ENCODE measurements around the gene FGF1.

Gene FGF1

DNA sequence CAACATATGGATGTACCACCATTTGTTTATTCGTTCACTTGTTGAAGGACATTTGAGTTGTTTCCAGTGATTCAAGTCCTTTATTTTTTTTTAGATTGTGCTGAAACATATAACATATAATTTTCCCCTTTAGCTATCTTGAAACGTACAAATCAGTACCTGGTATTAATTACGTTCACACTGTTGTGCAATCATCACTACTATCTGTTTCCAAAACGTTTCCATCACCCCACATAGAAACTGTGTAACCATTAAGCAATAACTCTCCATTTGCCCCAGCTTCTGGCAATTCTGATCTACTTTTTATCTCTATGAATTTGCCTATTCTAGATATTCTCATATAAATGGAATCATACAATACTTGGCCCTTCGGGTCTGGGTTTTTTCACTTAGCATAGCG, 116.0 kb downstream of the FGF1 start:
- FAIRE-seq, result no peak

- FAIRE-seq, result no peak
Measured at GRCh38 chr5:142568996-142569335, 116.9 kb downstream of the FGF1 start.

DNA sequence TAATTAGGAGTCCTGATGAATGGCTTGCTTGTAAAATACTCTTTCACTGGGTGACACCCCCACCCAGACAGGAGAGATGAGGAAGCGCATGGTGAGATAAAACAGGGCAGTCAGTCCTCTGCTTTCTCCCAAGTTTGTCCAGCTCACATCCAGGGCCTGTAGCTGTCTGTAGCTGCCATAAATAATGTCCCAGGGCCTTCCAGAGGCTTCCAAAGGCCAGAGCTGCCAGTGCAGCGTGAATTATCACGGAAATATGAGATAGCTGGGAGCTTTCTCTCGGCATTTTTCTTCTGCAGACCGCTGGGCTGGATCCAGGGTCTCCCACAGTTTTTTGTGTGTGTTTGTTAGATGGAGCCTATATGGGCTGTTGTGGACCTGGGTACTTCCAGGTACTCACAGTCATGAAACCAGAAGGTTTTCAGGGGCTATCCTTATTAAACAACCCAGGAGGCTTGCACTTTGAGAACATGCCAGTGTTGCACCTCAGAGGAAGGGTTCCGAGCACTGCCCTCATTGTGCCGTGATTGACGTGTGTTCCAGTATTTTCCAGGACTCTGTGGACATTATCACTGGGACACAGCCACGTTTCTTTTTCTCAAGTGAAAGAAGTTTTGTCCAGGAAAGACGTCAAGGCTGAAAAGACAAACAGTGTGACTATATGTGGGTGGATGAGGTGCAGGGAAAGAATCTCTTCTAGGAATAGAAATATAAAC, 117.5 kb downstream of the FGF1 start:
- FAIRE-seq, result no peak

GRCh38 chr5:142561486-142562097, 124.3 kb downstream of the FGF1 start:
- no peak for FAIRE-seq

DNA sequence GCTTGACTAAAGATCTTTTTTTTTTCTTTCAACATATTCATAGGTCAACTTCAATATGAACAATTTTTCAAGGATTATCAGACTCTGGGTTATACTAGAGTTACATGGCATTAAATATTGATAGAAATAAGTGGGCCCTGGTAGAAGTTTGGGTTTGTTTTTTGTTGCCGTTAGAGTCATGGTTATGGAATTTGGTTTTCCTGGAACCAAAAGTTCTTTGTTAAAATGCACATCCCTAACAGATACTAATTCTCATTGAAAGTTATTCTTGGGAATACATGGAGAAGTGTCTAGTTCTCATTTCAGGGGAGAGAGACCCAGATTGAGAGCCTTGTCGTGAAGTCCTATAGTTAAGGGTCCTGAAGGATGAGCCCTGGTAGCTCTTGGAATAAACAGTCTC, 124.9 kb downstream of the FGF1 start:
- FAIRE-seq, result no peak

DNA sequence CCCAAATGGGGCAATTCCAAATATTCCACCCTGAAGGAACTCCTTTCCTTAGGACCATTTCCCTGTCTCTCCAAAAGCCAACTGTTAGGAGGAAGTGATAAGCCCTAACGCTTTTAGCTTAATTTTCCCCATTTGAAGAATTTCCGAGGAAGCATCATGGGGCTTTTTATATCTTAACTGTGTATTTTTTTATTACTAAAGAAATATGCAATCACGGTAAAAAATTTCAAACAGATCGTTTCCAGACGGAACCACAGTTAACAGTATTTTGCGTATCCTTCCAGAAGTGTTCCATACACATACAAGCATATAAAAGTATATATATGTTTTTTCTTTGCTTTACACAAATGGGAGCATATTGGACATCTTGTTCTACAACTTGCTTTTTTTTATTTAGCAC, 133.8 kb downstream of the FGF1 start:
- FAIRE-seq, result no peak

GRCh38 chr5:142551338-142552067, 134.4 kb downstream of the FGF1 start:
- no peak for FAIRE-seq

- no peak for FAIRE-seq
Measured at GRCh38 chr5:142550471-142550870, 135.4 kb downstream of the FGF1 start.

- FAIRE-seq, result no peak
Measured at GRCh38 chr5:142549834-142550233, 136.1 kb downstream of the FGF1 start.

GRCh38 chr5:142548739-142549275, 137.1 kb downstream of the FGF1 start:
- no peak for FAIRE-seq

DNA sequence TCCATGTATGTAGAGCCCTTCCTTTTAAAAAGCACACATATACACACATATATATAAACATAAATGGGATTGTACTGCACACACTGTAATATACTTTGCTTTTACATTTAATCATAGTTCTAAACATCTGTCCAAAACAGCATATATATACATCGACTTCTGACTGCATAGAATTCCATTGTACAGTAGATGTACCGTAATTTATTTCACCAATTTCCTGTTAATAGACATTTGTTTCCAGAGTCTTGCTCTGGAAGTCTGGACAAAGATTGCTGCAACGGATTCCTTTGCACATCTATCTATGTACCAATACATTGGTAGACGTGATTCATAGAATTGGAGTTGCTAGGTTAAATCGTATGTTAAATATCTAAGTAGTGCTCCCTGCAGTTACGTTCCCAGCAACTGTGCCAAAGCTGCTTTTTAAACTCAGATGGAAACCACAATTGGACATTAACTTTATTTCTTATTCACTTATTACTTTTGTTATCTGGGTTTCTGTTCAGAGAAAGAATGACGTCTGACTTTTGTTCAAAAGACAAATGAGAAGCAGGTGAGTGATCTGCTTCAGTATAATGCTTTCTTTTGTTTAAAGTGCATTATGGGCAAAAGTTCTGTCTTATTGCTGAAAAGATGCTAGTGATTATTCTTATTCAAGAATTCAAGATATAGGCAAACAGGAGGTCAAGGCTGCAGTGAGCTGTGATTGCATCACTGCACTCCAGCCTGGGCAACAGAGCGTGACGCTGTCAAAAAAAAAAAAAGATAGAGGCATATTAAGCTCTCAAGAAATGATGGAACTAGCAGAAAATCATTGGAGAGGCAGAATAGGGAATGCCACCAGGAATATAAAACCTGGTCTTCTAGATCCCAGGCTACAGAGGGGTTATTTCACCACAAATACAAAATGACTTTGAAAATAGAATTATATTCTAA, 138.2 kb downstream of the FGF1 start:
- FAIRE-seq, result no peak

- no peak for FAIRE-seq
Measured at GRCh38 chr5:142545650-142546322, 140.1 kb downstream of the FGF1 start.

GRCh38 chr5:142544946-142545649, 140.8 kb downstream of the FGF1 start:
- FAIRE-seq, result no peak

GRCh38 chr5:142544071-142544753, 141.7 kb downstream of the FGF1 start:
- no peak for FAIRE-seq

DNA sequence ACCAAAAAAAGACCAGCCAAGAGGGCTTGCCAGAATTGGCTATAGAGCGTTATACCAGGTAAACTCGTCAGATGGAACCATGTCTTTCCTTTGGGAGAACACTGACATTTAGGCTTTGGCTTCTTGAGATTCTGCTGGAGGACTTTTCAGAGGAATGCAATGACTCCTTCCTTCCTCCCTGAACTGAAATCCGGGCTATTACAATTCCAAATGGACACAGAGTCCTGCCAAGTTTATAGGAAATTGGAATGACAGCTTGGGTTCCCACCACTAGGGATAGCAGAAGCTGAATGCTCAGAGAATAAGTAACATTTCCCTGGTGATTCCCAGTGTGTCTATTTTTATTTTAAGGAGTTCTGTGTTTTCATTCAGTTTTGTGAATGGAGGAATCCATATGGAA, 143.0 kb downstream of the FGF1 start:
- FAIRE-seq, result no peak

Measured in colon (tissue), 2 donors.